CD4-positive, alpha-beta memory T cell (primary cell): ENCODE data around the gene BOC. TPM values are rescaled to one million over a fixed set of nuclear protein-coding genes. Genes with fewer than 3 reads are reported as not detected.

Experiments used
- CTCF ChIA-PET: fragments of 350-600 bp; sonication (Branson Sonifier 250); formaldehyde crosslinking; loops from one replicate; lab custom pipeline; 2021; ENCODE audit warnings: inconsistent platforms; ENCODE audit not compliant: partially characterized antibody; lab: Charles Lee
- POLR2A ChIA-PET: fragments of 350-600 bp; sonication (Branson Sonifier 250); formaldehyde crosslinking; loops from one replicate; lab custom pipeline; 2021; ENCODE audit not compliant: partially characterized antibody; lab: Charles Lee
- DNase-seq, 5 donors: peaks; one replicate each; pipeline versions ENCODE4 v3.0.0 to v3.0.0-alpha.2; 2020 to 2022; ENCODE audit warnings: mixed read lengths in 1 of 5
- H3K27ac ChIP-seq: one replicate; pipeline ENCODE4 v1.7.0; 2013; ENCODE audit warnings: low read depth, low read length
- H3K27me3 ChIP-seq: 2 replicates; pipeline ENCODE4 v1.7.0; 2013; ENCODE audit warnings: mild to moderate bottlenecking, low read length, moderate library complexity; ENCODE audit not compliant: insufficient read depth
- H3K36me3 ChIP-seq: 2 replicates; pipeline ENCODE4 v1.7.0; 2013; ENCODE audit warnings: mild to moderate bottlenecking, low read length, moderate library complexity; ENCODE audit not compliant: insufficient read depth
- H3K4me1 ChIP-seq: 2 replicates; pipeline ENCODE4 v1.7.0; 2013; ENCODE audit warnings: mild to moderate bottlenecking, low read length, moderate library complexity; ENCODE audit not compliant: insufficient read depth
- H3K4me3 ChIP-seq, 2 donors: one replicate each; pipeline ENCODE4 v1.7.0; 2013; ENCODE audit warnings: low read length in 2 of 2, mild to moderate bottlenecking in 1 of 2
- H3K9me3 ChIP-seq, 2 donors: one replicate each; pipeline ENCODE4 v1.7.0; 2013; ENCODE audit warnings: low read length in 2 of 2, control low read depth in 1 of 2; ENCODE audit not compliant: control insufficient read depth in 1 of 2
- H3K27ac Mint-ChIP-seq, 7 donors: one replicate each; pipeline ENCODE4 v1.8.0; 2020 to 2021; ENCODE audit warnings: mixed read lengths in 7 of 7, mild to moderate bottlenecking in 6 of 7, inconsistent platforms in 3 of 7, moderate library complexity in 3 of 7
- H3K27me3 Mint-ChIP-seq, 2 donors: one replicate each; pipeline ENCODE4 v1.8.0; 2020 to 2021; ENCODE audit warnings: mixed read lengths in 2 of 2
- H3K36me3 Mint-ChIP-seq, 2 donors: one replicate each; pipeline ENCODE4 v1.8.0; 2020 to 2021; ENCODE audit warnings: mixed read lengths in 2 of 2, inconsistent platforms in 1 of 2, mild to moderate bottlenecking in 1 of 2
- H3K4me1 Mint-ChIP-seq, 4 donors: one replicate each; pipeline ENCODE4 v1.8.0; 2020 to 2021; ENCODE audit warnings: mixed read lengths in 4 of 4, mild to moderate bottlenecking in 1 of 4
- H3K4me3 Mint-ChIP-seq, 8 donors: one replicate each; pipeline ENCODE4 v1.8.0; 2020 to 2021; ENCODE audit warnings: mixed read lengths in 8 of 8, mild to moderate bottlenecking in 7 of 8, moderate library complexity in 6 of 8, inconsistent platforms in 3 of 8
- H3K9me3 Mint-ChIP-seq, 8 donors: one replicate each; pipeline ENCODE4 v1.8.0; 2020 to 2021; ENCODE audit warnings: mixed read lengths in 8 of 8, mild to moderate bottlenecking in 5 of 8, inconsistent platforms in 3 of 8, moderate library complexity in 1 of 8
- intact Hi-C: fragments of 100-400 bp; cut with micrococcal nuclease; formaldehyde crosslinking; loops from one replicate; pipeline ENCODE4 v1.15.1; 2023
- polyA plus RNA-seq, 2 donors: library from polyadenylated mRNA; unstranded; fragments of 300-500 nt; fragmentation: Illumina TruSeq; gene quantifications; one replicate each; pipeline ENCODE4 v1.2.3, GENCODE V29; 2021
- total RNA-seq, 2 experiments: library from RNA; stranded (reverse); gene quantifications; one replicate each; pipeline ENCODE4 v1.2.3, GENCODE V29; 2021

Gene BOC
- total and polyA plus RNA-seq, 4 experiments from 2014 or later, result not detected

DNA sequence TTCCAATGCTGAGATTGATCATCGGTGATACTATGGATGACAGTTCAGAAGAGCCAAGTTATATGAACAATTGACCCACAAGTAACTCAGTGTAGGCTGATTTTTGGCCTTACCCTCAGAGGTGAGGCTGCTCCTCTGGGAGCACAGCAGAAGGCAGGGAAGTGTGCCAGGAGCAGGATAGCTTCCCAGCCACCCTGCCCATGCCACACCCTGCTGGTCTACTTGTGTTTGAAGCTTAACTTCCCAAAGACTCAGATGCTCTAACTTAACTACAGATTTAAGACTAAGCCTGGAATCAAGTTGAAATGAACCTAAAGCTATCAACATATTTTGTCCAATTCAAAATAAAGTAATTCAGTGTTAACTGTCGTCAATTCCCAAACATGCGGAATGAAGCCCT is 77.5 kb downstream of the BOC start:
- Histone ChIP-seq H3K27me3 (no peaks in the 10 kb centered on the region), H3K9me3 (no peaks in the 10 kb centered on the region), H3K27ac (no peak overlapping the region), H3K4me1 (no peaks in the 10 kb centered on the region), H3K4me3 (no peak overlapping the region), H3K36me3 (no peaks in the 10 kb centered on the region)
- CTCF ChIA-PET, result interaction anchor here (0.7 to 5.3 kb wide), 35 partner anchors 10 to 707 kb away, joined by 3 to 58 read pairs (median 4); no protein-coding TSS in a partner anchor
- no peaks in the 10 kb centered on the region for H3K4me1 Mint-ChIP-seq
- no peaks in the 10 kb centered on the region for H3K36me3 Mint-ChIP-seq
- no peaks in the 10 kb centered on the region for H3K27me3 Mint-ChIP-seq
- POLR2A ChIA-PET, result no interaction called here
- intact Hi-C loops, result loop anchor here (1.0 to 10.0 kb wide), 5 partner anchors 238 to 707 kb away; partner anchors contain the start of genes ATP6V1A and NAA50
- H3K4me3 Mint-ChIP-seq, result no peak overlapping the region
- DNase-seq, result no peak
- no peaks in the 10 kb centered on the region for H3K9me3 Mint-ChIP-seq
- H3K27ac Mint-ChIP-seq, result no peak overlapping the region

- Mint-ChIP-seq H3K9me3 (no peaks in the 10 kb centered on the region), H3K27me3 (no peaks in the 10 kb centered on the region), H3K36me3 (peaks cover 5 to 6% of the 10 kb centered on the region in 2 donors), H3K4me3 (no peak overlapping the region), H3K4me1 (no peaks in the 10 kb centered on the region), H3K27ac (no peak overlapping the region)
- Histone ChIP-seq H3K4me3 (no peak overlapping the region), H3K9me3 (no peaks in the 10 kb centered on the region), H3K4me1 (no peaks in the 10 kb centered on the region), H3K36me3 (no peaks in the 10 kb centered on the region), H3K27ac (no peak overlapping the region), H3K27me3 (no peaks in the 10 kb centered on the region)
- CTCF ChIA-PET, result interaction anchor here (1.0 to 4.0 kb wide), 3 partner anchors 8 to 13 kb away, joined by 3 to 29 read pairs (median 3); no protein-coding TSS in a partner anchor
- no peak for DNase-seq
- intact Hi-C loops, result no loop called here
- POLR2A ChIA-PET, result no interaction called here
These were observed 80.2 kb downstream of the BOC start for GRCh38 chr3:113291572-113291971.

- Histone ChIP-seq H3K4me3 (no peak overlapping the region), H3K4me1 (no peaks in the 10 kb centered on the region), H3K27me3 (no peaks in the 10 kb centered on the region), H3K27ac (no peak overlapping the region), H3K36me3 (no peaks in the 10 kb centered on the region), H3K9me3 (no peaks in the 10 kb centered on the region)
- ChIA-PET POLR2A (no interaction called here), CTCF (interaction anchor here (1.0 to 1.1 kb wide), 2 partner anchors 285 to 650 kb away, joined by 3 read pairs; no protein-coding TSS in a partner anchor)
- H3K27ac Mint-ChIP-seq, result no peak overlapping the region
- H3K4me3 Mint-ChIP-seq, result no peak overlapping the region
- DNase-seq, result no peak
- H3K9me3 Mint-ChIP-seq, result peaks cover 0 to 2% (median 0%) of the 10 kb centered on the region in 8 donors
- no peaks in the 10 kb centered on the region for H3K27me3 Mint-ChIP-seq
- H3K4me1 Mint-ChIP-seq, result no peaks in the 10 kb centered on the region
- H3K36me3 Mint-ChIP-seq, result peaks cover 6 to 20% of the 10 kb centered on the region in 2 donors
- intact Hi-C loops, result no loop called here
These were observed 81.6 kb downstream of the BOC start for GRCh38 chr3:113292933-113293332.

DNA sequence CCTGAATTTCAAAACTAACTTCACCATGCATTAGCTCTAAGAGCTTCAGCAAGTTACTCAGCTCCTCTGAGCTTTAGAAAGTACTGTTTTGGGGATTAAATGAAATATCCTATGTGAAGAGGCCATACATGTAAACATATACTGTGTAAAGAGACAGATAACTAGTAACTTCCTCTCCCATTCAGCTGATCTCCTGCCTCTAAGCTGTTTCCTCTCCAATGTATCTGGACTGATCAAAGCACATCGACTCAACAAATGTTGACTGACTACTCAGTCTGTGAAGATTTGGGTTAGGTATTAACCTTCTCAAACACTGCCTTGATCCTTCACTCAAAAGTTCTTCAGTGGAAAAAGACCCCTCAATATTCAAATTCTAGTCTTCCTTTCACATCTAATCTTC is 82.0 kb downstream of the BOC start:
- Mint-ChIP-seq H3K27me3 (no peaks in the 10 kb centered on the region), H3K27ac (no peak overlapping the region), H3K36me3 (peaks cover 8 to 24% of the 10 kb centered on the region in 2 donors), H3K9me3 (peaks cover 0 to 2% (median 0%) of the 10 kb centered on the region in 8 donors), H3K4me1 (no peaks in the 10 kb centered on the region), H3K4me3 (no peak overlapping the region)
- intact Hi-C loops, result no loop called here
- H3K4me3 ChIP-seq, result no peak overlapping the region
- H3K4me1 ChIP-seq, result no peaks in the 10 kb centered on the region
- H3K27ac ChIP-seq, result no peak overlapping the region
- H3K27me3 ChIP-seq, result no peaks in the 10 kb centered on the region
- no peaks in the 10 kb centered on the region for H3K36me3 ChIP-seq
- CTCF ChIA-PET, result interaction anchor here (1.0 to 1.1 kb wide), 2 partner anchors 284 to 650 kb away, joined by 3 read pairs; no protein-coding TSS in a partner anchor
- no peak for DNase-seq
- H3K9me3 ChIP-seq, result no peaks in the 10 kb centered on the region
- POLR2A ChIA-PET, result no interaction called here

GRCh38 chr3:113295463-113295862 is 84.1 kb downstream of the BOC start:
- no peaks in the 10 kb centered on the region for H3K27me3 ChIP-seq
- Mint-ChIP-seq H3K27ac (no peak overlapping the region), H3K4me1 (no peaks in the 10 kb centered on the region), H3K4me3 (no peak overlapping the region), H3K9me3 (peaks cover 0 to 2% (median 0%) of the 10 kb centered on the region in 8 donors), H3K27me3 (no peaks in the 10 kb centered on the region), H3K36me3 (peaks cover 12 to 38% of the 10 kb centered on the region in 2 donors)
- no peaks in the 10 kb centered on the region for H3K9me3 ChIP-seq
- H3K36me3 ChIP-seq, result no peaks in the 10 kb centered on the region
- POLR2A ChIA-PET, result no interaction called here
- no peaks in the 10 kb centered on the region for H3K4me1 ChIP-seq
- H3K27ac ChIP-seq, result no peak overlapping the region
- CTCF ChIA-PET, result interaction anchor here (0.9 to 1.1 kb wide), 2 partner anchors 7 to 9 kb away, joined by 3 read pairs; no protein-coding TSS in a partner anchor
- DNase-seq, result no peak
- intact Hi-C loops, result no loop called here
- H3K4me3 ChIP-seq, result no peak overlapping the region

GRCh38 chr3:113297287-113297686 is 85.9 kb downstream of the BOC start:
- Mint-ChIP-seq H3K4me1 (no peaks in the 10 kb centered on the region), H3K27me3 (no peaks in the 10 kb centered on the region), H3K4me3 (no peak overlapping the region), H3K9me3 (peaks cover 0 to 2% (median 0%) of the 10 kb centered on the region in 8 donors), H3K36me3 (peaks cover 17 to 46% of the 10 kb centered on the region in 2 donors), H3K27ac (no peak overlapping the region)
- H3K9me3 ChIP-seq, result no peaks in the 10 kb centered on the region
- no peak overlapping the region for H3K27ac ChIP-seq
- ChIA-PET POLR2A (no interaction called here), CTCF (no interaction called here)
- DNase-seq, result no peak
- no peak overlapping the region for H3K4me3 ChIP-seq
- H3K36me3 ChIP-seq, result no peaks in the 10 kb centered on the region
- no peaks in the 10 kb centered on the region for H3K27me3 ChIP-seq
- intact Hi-C loops, result no loop called here
- no peaks in the 10 kb centered on the region for H3K4me1 ChIP-seq

DNA sequence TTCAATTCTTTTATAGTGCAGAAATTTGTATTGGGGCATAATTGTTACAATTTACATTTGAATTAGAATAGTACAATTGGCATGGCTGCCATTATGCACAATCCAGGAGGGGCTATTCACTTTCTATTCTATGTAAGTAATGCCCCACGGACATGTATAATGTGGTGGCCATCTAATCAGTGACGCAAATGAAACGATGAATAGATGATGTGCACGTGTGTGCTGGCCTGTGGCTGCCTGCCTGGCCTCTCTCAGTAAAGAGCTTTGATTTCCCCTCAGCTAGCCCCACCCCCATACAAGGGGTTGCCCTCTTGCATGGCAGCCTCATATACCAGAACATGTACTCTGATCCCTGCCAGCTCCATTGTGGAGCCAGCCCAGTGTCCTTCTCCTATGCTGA is 86.5 kb downstream of the BOC start:
- H3K4me1 ChIP-seq, result no peaks in the 10 kb centered on the region
- POLR2A ChIA-PET, result no interaction called here
- no peaks in the 10 kb centered on the region for H3K36me3 ChIP-seq
- intact Hi-C loops, result no loop called here
- CTCF ChIA-PET, result interaction anchor here (2.3 kb wide), 1 partner anchor 9 kb away, joined by 12 read pairs; no protein-coding TSS in a partner anchor
- H3K36me3 Mint-ChIP-seq, result peaks cover 17 to 46% of the 10 kb centered on the region in 2 donors
- H3K27me3 Mint-ChIP-seq, result no peaks in the 10 kb centered on the region
- DNase-seq, result no peak
- H3K27ac Mint-ChIP-seq, result no peak overlapping the region
- no peak overlapping the region for H3K27ac ChIP-seq
- H3K9me3 ChIP-seq, result no peaks in the 10 kb centered on the region
- no peaks in the 10 kb centered on the region for H3K4me1 Mint-ChIP-seq
- H3K4me3 Mint-ChIP-seq, result no peak overlapping the region
- peaks cover 0 to 2% (median 0%) of the 10 kb centered on the region in 8 donors for H3K9me3 Mint-ChIP-seq
- H3K27me3 ChIP-seq, result no peaks in the 10 kb centered on the region
- no peak overlapping the region for H3K4me3 ChIP-seq
